ENCODE data around the gene PWWP2B.
"Not testable (repeated sequence)": the region's sequence is repeated elsewhere in the genome, so short reads cannot be mapped to it uniquely, and the experiment has no call there.

PWWP2B gene

GRCh38 chr10:132397036-132397541 is at the start of gene PWWP2B:
Gene PWWP2B (plus strand): TSS chr10:132397200. CDS start chr10:132397227, 27 bp downstream.
- no peak for DNase-seq (ENCODE audit: low spot score)

GRCh38 chr10:132347211-132347930 is 49.6 kb upstream of the PWWP2B start:
- no peak for DNase-seq (ENCODE audit: low spot score)

- no peak for DNase-seq (ENCODE audit: low spot score)
Measured at GRCh38 chr10:132347931-132348267, 49.1 kb upstream of the PWWP2B start.

GRCh38 chr10:132349766-132350165 is 47.2 kb upstream of the PWWP2B start:
- no peak for DNase-seq (ENCODE audit: low spot score)

GRCh38 chr10:132350391-132350790 is 46.6 kb upstream of the PWWP2B start:
- no peak for DNase-seq (ENCODE audit: low spot score)

GRCh38 chr10:132350946-132351345 is 46.1 kb upstream of the PWWP2B start:
- no peak for DNase-seq (ENCODE audit: low spot score)

GRCh38 chr10:132351611-132352010 is 45.4 kb upstream of the PWWP2B start:
- DNase-seq (ENCODE audit: low spot score): no peak

GRCh38 chr10:132352462-132353308 is 44.3 kb upstream of the PWWP2B start:
- not testable (repeated sequence) for DNase-seq (ENCODE audit: low spot score)

GRCh38 chr10:132353456-132354355 is 43.3 kb upstream of the PWWP2B start:
- DNase-seq (ENCODE audit: low spot score): no peak

GRCh38 chr10:132354356-132355094 is 42.5 kb upstream of the PWWP2B start:
- no peak for DNase-seq (ENCODE audit: low spot score)

- no peak for DNase-seq (ENCODE audit: low spot score)
Measured at GRCh38 chr10:132355297-132355696, 41.7 kb upstream of the PWWP2B start.

- DNase-seq (ENCODE audit: low spot score): no peak
Measured at GRCh38 chr10:132355754-132356153, 41.2 kb upstream of the PWWP2B start.

GRCh38 chr10:132356621-132357195 is 40.3 kb upstream of the PWWP2B start:
- no peak for DNase-seq (ENCODE audit: low spot score)

- no peak for DNase-seq (ENCODE audit: low spot score)
Measured at GRCh38 chr10:132357286-132358058, 39.5 kb upstream of the PWWP2B start.

- no peak for DNase-seq (ENCODE audit: low spot score)
Measured at GRCh38 chr10:132359305-132360040, 37.5 kb upstream of the PWWP2B start.

GRCh38 chr10:132360766-132361447 is 36.1 kb upstream of the PWWP2B start:
- DNase-seq (ENCODE audit: low spot score): no peak

GRCh38 chr10:132361581-132362101 is 35.4 kb upstream of the PWWP2B start:
- DNase-seq (ENCODE audit: low spot score): no peak

GRCh38 chr10:132362151-132362611 is 34.8 kb upstream of the PWWP2B start:
- no peak for DNase-seq (ENCODE audit: low spot score)

GRCh38 chr10:132363376-132363775 is 33.6 kb upstream of the PWWP2B start:
- peak; percentile 51 for DNase-seq (ENCODE audit: low spot score)

Measured in left forelimb (tissue), 1 donor.